ENCODE measurements around the gene TGFA. TPM values are rescaled to one million over a fixed set of nuclear protein-coding genes. Genes with fewer than 3 reads are reported as not detected.
"Not testable (repeated sequence)": the region's sequence is repeated elsewhere in the genome, so short reads cannot be mapped to it uniquely, and the experiment has no call there.

TGFA gene
- total RNA-seq, 1 donor from 2014 or later, result 0.05 TPM

- intact Hi-C loops (cut with micrococcal nuclease), result not testable (repeated sequence)
Observed at GRCh38 chr2:70466647-70467046, 87.0 kb downstream of the TGFA start.

- intact Hi-C loops (cut with micrococcal nuclease), result no loop called here
Observed at GRCh38 chr2:70463997-70464396, 89.6 kb downstream of the TGFA start.

GRCh38 chr2:70463581-70463980 is 90.0 kb downstream of the TGFA start:
- intact Hi-C loops (cut with micrococcal nuclease), result no loop called here

GRCh38 chr2:70461981-70462876 is 91.4 kb downstream of the TGFA start:
- intact Hi-C loops (cut with micrococcal nuclease), result no loop called here

GRCh38 chr2:70461414-70461813 is 92.2 kb downstream of the TGFA start:
- intact Hi-C loops (cut with micrococcal nuclease), result no loop called here

GRCh38 chr2:70460333-70460732 is 93.3 kb downstream of the TGFA start:
- intact Hi-C loops (cut with micrococcal nuclease), result no loop called here

GRCh38 chr2:70458661-70459060 is 95.0 kb downstream of the TGFA start:
- intact Hi-C loops (cut with micrococcal nuclease), result no loop called here

GRCh38 chr2:70456585-70457495 is 96.8 kb downstream of the TGFA start:
- intact Hi-C loops (cut with micrococcal nuclease), result no loop called here

- intact Hi-C loops (cut with micrococcal nuclease), result no loop called here
Observed at GRCh38 chr2:70454936-70455544, 98.6 kb downstream of the TGFA start.

- intact Hi-C loops (cut with micrococcal nuclease), result no loop called here
Observed at GRCh38 chr2:70450641-70451250, 102.9 kb downstream of the TGFA start.

- intact Hi-C loops (cut with micrococcal nuclease), result no loop called here
Observed at GRCh38 chr2:70448041-70448440, 105.6 kb downstream of the TGFA start.

GRCh38 chr2:70443726-70444125 is 109.9 kb downstream of the TGFA start:
- intact Hi-C loops (cut with micrococcal nuclease), result no loop called here

- intact Hi-C loops (cut with micrococcal nuclease), result no loop called here
Observed at GRCh38 chr2:70443078-70443465, 110.6 kb downstream of the TGFA start.

GRCh38 chr2:70442301-70443077 is 111.1 kb downstream of the TGFA start:
- intact Hi-C loops (cut with micrococcal nuclease), result no loop called here

- intact Hi-C loops (cut with micrococcal nuclease), result no loop called here
Observed at GRCh38 chr2:70440621-70441020, 113.0 kb downstream of the TGFA start.

GRCh38 chr2:70435138-70435537 is 118.5 kb downstream of the TGFA start:
- intact Hi-C loops (cut with micrococcal nuclease), result no loop called here

GRCh38 chr2:70433315-70433714 is 120.3 kb downstream of the TGFA start:
- intact Hi-C loops (cut with micrococcal nuclease), result no loop called here

- intact Hi-C loops (cut with micrococcal nuclease), result no loop called here
Observed at GRCh38 chr2:70431716-70432347, 121.8 kb downstream of the TGFA start.

GRCh38 chr2:70426341-70426740 is 127.3 kb downstream of the TGFA start:
- intact Hi-C loops (cut with micrococcal nuclease), result no loop called here

- intact Hi-C loops (cut with micrococcal nuclease), result no loop called here
Observed at GRCh38 chr2:70425682-70426301, 127.8 kb downstream of the TGFA start.
